Aorta (tissue), 5 donors: ENCODE measurements around the gene LUZP4. TPM values are rescaled to one million over a fixed set of nuclear protein-coding genes. Genes with fewer than 3 reads are reported as not detected.
"Not testable (repeated sequence)": the region's sequence is repeated elsewhere in the genome, so short reads cannot be mapped to it uniquely, and the experiment has no call there.

ENCODE experiments used
- ATAC-seq: fragments of 200-7000 bp; cut with Tn5 transposase; one replicate; pipeline ENCODE4 v1.9.1; 2022; ENCODE audit warnings: moderate library complexity; ENCODE audit not compliant: low FRiP score
- DNase-seq, 2 donors: peaks; one replicate each; pipeline ENCODE4 v3.0.0-alpha.2; 2020
- H3K27ac ChIP-seq, 2 donors: one replicate each; pipeline ENCODE4 v1.5.1; 2013; ENCODE audit warnings: low read length in 2 of 2, mild to moderate bottlenecking in 2 of 2, moderate library complexity in 2 of 2, control low read depth in 1 of 2, inconsistent platforms in 1 of 2, low read depth in 1 of 2
- H3K27me3 ChIP-seq, 2 donors: one replicate each; pipeline ENCODE4 v1.6.1; 2013; ENCODE audit warnings: control low read depth in 1 of 2, low read length in 1 of 2, mild to moderate bottlenecking in 1 of 2, moderate library complexity in 1 of 2; ENCODE audit not compliant: insufficient read depth in 2 of 2, control insufficient read depth in 1 of 2
- H3K36me3 ChIP-seq, 2 donors: one replicate each; pipeline ENCODE4 v1.6.1; 2013; ENCODE audit warnings: control low read depth in 1 of 2, low read length in 1 of 2, mild to moderate bottlenecking in 1 of 2; ENCODE audit not compliant: insufficient read depth in 2 of 2, control insufficient read depth in 1 of 2
- H3K4me1 ChIP-seq, 2 donors: one replicate each; pipeline ENCODE4 v1.6.1; 2013; ENCODE audit warnings: low read length in 2 of 2, control low read depth in 1 of 2, mild to moderate bottlenecking in 1 of 2, moderate library complexity in 1 of 2; ENCODE audit not compliant: insufficient read depth in 2 of 2, control insufficient read depth in 1 of 2
- H3K4me3 ChIP-seq, 2 donors: one replicate each; pipeline ENCODE4 v1.5.1; 2013; ENCODE audit warnings: low read length in 2 of 2, control low read depth in 1 of 2, mild to moderate bottlenecking in 1 of 2
- H3K9me3 ChIP-seq: one replicate; pipeline ENCODE4 v1.6.1; 2013; ENCODE audit warnings: mild to moderate bottlenecking, low read length; ENCODE audit not compliant: control insufficient read depth
- WGBS, 2 donors: extraction: QIAGEN DNeasy Blood & Tissue Kit; methylation state at CpG; one replicate each; pipeline ENCODE4 v1.1.7; 2013; 5-methylcytosine and 5-hydroxymethylcytosine counted together
- intact Hi-C, 2 donors: fragments of 100-400 bp; cut with DNase I; formaldehyde crosslinking; loops; one replicate each; pipeline versions ENCODE4 v1.14.2 to v1.15.0; 2022
- polyA plus RNA-seq, 2 donors: library from polyadenylated mRNA; stranded (reverse); fragments of 200-250 nt; gene quantifications; one replicate each; pipeline ENCODE4 v1.2.3, GENCODE V29; 2013
- total RNA-seq, 2 donors: library from RNA; stranded (reverse); fragmentation: NEBNext Ultra II Directional; extraction: Animal tissue kit (Norgen Biotek cat#: 25700); gene quantifications; one replicate each; pipeline ENCODE4 v1.2.1, GENCODE V29; 2021
- donor health status: healthy with polysubstance abuse.
- donor health status: Bipolar disorder and iron deficiency.
- donor health status: DM: no; HTN: no; CAD: no.
- donor health status: DM: no; HTN: no; CAD: no.
- donor health status: DM: yes; HTN: yes; CAD: no.

LUZP4 gene
- total and polyA plus RNA-seq, 4 donors, result not detected

DNA sequence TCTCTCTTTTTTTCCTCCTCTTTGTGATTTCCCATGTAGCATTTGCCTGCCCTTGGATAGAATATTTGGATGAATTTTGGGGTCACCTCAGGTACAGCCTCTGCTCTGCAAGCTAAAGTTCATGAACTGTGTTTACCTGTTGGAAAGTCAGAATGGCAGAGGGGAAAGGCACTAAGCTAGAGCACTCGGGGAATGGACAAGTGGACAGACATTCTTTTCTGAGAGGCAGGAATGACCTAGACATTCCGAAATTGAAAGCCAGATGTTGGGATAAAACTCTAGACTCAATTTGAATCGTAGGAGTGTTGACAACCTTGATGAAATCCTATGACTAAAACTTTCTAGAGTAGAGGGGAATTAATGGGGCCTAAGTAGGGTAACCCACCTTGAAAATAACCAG lies 56.1 kb downstream of the LUZP4 start:
- H3K9me3 ChIP-seq, result no peaks in the 10 kb centered on the region
- no peaks in the 10 kb centered on the region for H3K36me3 ChIP-seq
- no peak overlapping the region for H3K4me3 ChIP-seq
- H3K27ac ChIP-seq, result peak overlapping the region in 1 of 2 donors; percentile 26
- peaks cover 0 to 1% of the 10 kb centered on the region in 2 donors for H3K4me1 ChIP-seq
- 3 to 20% methylated on average over 3 of the region's 3 CpGs for WGBS, 2 donors
- intact Hi-C loops, result no loop called here
- ATAC-seq, result no peak
- no peaks in the 10 kb centered on the region for H3K27me3 ChIP-seq
- no peak for DNase-seq

DNA sequence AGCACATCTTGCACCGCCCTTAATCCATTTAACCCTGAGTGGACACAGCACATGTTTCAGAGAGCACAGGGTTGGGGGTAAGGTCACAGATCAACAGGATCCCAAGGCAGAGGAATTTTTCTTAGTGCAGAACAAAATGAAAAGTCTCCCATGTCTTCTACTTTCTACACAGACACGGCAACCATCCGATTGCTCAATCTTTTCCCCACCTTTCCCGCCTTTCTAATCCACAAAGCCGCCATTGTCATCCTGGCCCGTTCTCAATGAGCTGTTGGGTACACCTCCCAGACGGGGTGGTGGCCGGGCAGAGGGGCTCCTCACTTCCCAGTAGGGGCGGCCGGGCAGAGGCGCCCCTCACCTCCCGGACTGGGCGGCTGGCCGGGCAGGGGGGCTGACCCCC lies 57.2 kb downstream of the LUZP4 start:
- H3K4me1 ChIP-seq, intact Hi-C loops, ATAC-seq: not testable (repeated sequence)

DNA sequence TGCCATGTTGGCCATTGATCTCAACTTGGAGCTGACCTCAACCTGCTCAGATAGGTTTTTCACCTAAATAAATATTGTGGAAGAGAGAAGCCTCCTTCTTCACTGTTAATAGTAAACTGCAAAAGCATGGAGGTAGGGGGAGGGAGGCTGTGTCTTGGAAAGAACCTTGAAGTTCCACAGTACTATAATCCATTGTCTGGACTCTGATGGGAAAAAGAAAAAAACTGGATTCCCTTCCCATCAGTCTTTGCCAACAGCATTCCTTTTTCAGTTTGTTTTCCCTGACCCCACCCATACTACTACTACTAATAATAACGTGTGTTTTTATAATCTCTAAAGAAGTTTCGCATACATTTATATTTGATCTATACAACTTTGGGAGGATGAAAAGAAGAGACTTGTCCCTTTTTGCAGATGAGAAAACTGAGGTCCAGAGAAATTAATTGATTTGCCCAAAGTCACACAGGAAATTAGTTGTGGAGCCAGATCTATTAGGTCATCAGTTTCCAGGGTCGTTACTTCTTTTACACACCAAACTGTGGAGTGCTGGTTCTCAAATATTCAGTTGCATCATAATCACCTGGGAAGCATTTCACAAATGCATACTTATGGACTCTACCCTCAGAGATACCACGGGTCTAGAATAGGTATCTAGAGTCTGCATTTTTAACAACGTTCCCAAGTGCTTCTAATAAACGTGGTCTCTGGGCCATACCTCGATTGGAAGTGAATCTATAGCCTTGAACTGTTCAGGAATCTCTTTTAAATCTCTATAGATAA lies 59.1 kb downstream of the LUZP4 start:
- no peaks in the 10 kb centered on the region for H3K4me1 ChIP-seq
- intact Hi-C loops, result no loop called here
- no peak for DNase-seq
- ATAC-seq, result no peak
- no peaks in the 10 kb centered on the region for H3K9me3 ChIP-seq
- H3K27ac ChIP-seq, result no peak overlapping the region
- H3K36me3 ChIP-seq, result no peaks in the 10 kb centered on the region
- no peak overlapping the region for H3K4me3 ChIP-seq
- H3K27me3 ChIP-seq, result no peaks in the 10 kb centered on the region
- WGBS, 2 donors, result 54 to 56% methylated on average over 7 of the region's 7 CpGs

More for the DNA sequence above, 57.2 kb downstream of the LUZP4 start:
- DNase-seq, H3K36me3 ChIP-seq, H3K4me3 ChIP-seq, H3K27ac ChIP-seq, H3K9me3 ChIP-seq, H3K27me3 ChIP-seq: not testable (repeated sequence)
- 96 to 97% methylated on average over 5 to 7 of the region's 14 CpGs for WGBS, 2 donors

DNA sequence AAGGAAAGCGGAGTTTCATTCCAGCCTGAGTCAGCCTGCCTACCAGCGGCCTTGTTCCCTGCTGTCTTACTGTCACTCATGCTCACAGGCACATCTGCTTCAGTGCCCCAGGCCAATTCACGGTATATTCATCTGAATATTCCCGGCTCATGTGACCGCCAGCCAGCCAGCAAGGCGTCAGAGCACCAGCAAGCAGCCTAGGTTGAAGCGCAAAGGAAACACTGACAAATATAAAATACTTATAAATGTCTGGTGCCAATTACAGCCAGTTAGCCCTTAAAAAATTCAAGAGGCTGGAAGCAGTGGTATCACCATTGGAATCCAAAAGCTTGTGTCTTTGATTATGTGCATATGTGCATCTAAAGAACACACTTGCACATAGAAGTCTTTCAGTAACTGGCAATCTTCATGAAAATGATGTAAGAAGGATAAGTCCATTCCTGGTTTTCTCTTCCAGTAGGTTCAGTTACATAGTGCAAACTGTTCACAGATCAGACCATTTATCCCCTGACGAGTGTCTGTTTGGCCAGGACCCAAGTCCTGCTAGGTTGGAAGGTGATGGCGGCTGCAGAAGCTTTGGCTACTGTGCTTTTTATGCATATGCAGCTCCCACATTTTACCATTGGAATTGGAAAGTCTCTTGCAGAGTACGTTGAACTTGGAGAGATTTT lies 61.3 kb downstream of the LUZP4 start:
- Histone ChIP-seq H3K27me3 (no peaks in the 10 kb centered on the region), H3K36me3 (no peaks in the 10 kb centered on the region), H3K4me3 (no peak overlapping the region), H3K9me3 (no peaks in the 10 kb centered on the region), H3K27ac (peak overlapping the region in 1 of 2 donors; percentile 71), H3K4me1 (peaks cover 0 to 2% of the 10 kb centered on the region in 2 donors)
- DNase-seq (no peak), ATAC-seq (no peak)
- intact Hi-C loops, result no loop called here
- 46 to 48% methylated on average over 10 of the region's 10 CpGs for WGBS, 2 donors

DNA sequence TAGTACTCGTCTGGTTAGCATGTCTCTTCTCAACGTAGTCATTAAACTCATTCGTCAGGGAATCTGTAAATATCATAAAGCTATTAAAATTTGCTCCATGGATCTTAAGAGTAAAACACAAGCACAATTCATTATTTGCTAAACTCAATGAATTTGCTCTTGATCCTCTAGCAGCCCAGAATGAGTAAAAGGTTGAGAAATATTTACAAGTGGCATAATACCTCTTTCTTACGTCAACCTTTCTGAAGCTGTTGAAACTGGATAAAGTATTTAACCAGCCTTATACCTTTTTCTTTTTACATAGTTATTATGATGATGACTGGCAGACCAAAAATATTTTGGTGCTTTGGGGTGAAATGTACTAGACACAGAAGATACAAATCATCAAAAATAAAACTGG lies 66.9 kb downstream of the LUZP4 start:
- H3K4me3 ChIP-seq, result no peak overlapping the region
- no peaks in the 10 kb centered on the region for H3K9me3 ChIP-seq
- no peak for DNase-seq
- ATAC-seq, result no peak
- intact Hi-C loops, result loop anchor here in 1 of 2 donors (5.0 kb wide), 1 partner anchor 206 kb away; the partner anchor contains the start of gene PLS3
- H3K36me3 ChIP-seq, result no peaks in the 10 kb centered on the region
- H3K27ac ChIP-seq, result peak overlapping the region in 1 of 2 donors; percentile 87
- H3K4me1 ChIP-seq, result peaks cover 4 to 5% of the 10 kb centered on the region in 2 donors
- H3K27me3 ChIP-seq, result no peaks in the 10 kb centered on the region
- 39 to 47% methylated on average over 4 of the region's 4 CpGs for WGBS, 2 donors

Other genes starting within 250 kb of the LUZP4 start
- gene RBMXL3, start 100.3 kb upstream of the LUZP4 start, total RNA-seq, result not detected
- gene RBMXL3, start 100.3 kb upstream of the LUZP4 start, polyA plus RNA-seq, result not detected
- gene LRCH2, start 55.6 kb upstream of the LUZP4 start, total RNA-seq, result 10 to 100 TPM in 1 of 2 donors, 1 to 10 TPM in 1; 9.5 to 10.9 TPM
- 1 to 10 TPM; 2.6 to 3.8 TPM for gene LRCH2, start 55.6 kb upstream of the LUZP4 start, polyA plus RNA-seq